Tibial nerve (tissue), 4 donors: ENCODE data around the gene NXPH2. TPM values are rescaled to one million over a fixed set of nuclear protein-coding genes. Genes with fewer than 3 reads are reported as not detected.

ENCODE experiments used
- DNase-seq, 2 donors: peaks; one replicate each; pipeline ENCODE4 v3.0.0-alpha.2; 2019; ENCODE audit warnings: low spot score in 2 of 2
- H3K27ac ChIP-seq, 4 donors: fragments of 200-600 bp; sonication (generic) in 3 of 4; one replicate each; pipeline ENCODE4 v1.5.1; 2017 to 2019; ENCODE audit warnings: mild to moderate bottlenecking in 1 of 4
- H3K27me3 ChIP-seq, 2 donors: fragments of 200-600 bp; sonication (generic) in 1 of 2; one replicate each; pipeline versions ENCODE4 v1.5.1 to v1.6.0; 2017 to 2019
- H3K36me3 ChIP-seq, 3 donors: fragments of 200-600 bp; sonication (generic); one replicate each; pipeline ENCODE4 v1.5.1; 2018 to 2019
- H3K4me1 ChIP-seq, 4 donors: fragments of 200-600 bp; sonication (generic) in 3 of 4; one replicate each; pipeline ENCODE4 v1.5.1; 2017 to 2019
- H3K4me3 ChIP-seq, 4 donors: fragments of 200-600 bp; sonication (generic) in 3 of 4; one replicate each; pipeline ENCODE4 v1.5.1; 2017 to 2019; ENCODE audit warnings: mild to moderate bottlenecking in 1 of 4, moderate library complexity in 1 of 4
- H3K9me3 ChIP-seq, 4 donors: fragments of 200-600 bp; sonication (generic) in 3 of 4; one replicate each; pipeline ENCODE4 v1.5.1; 2017 to 2019
- CTCF ChIP-seq, 5 experiments: fragments of 200-600 bp in 3 of 5; fragments of 450-650 bp in 2 of 5; sonication (generic) in 3 of 5; IDR thresholded peaks; one replicate each; pipeline ENCODE4 v1.5.1; 2016 to 2019; ENCODE audit warnings: antibody characterized with exemption in 5 of 5, mild to moderate bottlenecking in 3 of 5, moderate library complexity in 2 of 5
- EP300 ChIP-seq, 2 donors: sonication (generic); formaldehyde crosslinking; IDR thresholded peaks; one replicate each; pipeline ENCODE4 v1.6.1; 2017; ENCODE audit warnings: antibody characterized with exemption in 2 of 2, mild to moderate bottlenecking in 1 of 2
- POLR2A ChIP-seq, 2 donors: fragments of 450-650 bp; IDR thresholded peaks; one replicate each; pipeline ENCODE4 v1.6.1; 2017; ENCODE audit warnings: antibody characterized with exemption in 2 of 2, mild to moderate bottlenecking in 2 of 2, moderate library complexity in 2 of 2
- WGBS, 2 donors: methylation state at CpG; one replicate each; pipeline ENCODE4 v1.1.5; 2018; 5-methylcytosine and 5-hydroxymethylcytosine counted together
- total RNA-seq, 4 donors: library from RNA; depleted of rRNA; stranded (reverse); fragments of >200 nt; gene quantifications; one replicate each; pipeline ENCODE4 v1.1.0, GENCODE V29; 2016

Gene NXPH2
- total RNA-seq, 4 donors from 2014 or later, result not detected

- Histone ChIP-seq H3K4me3 (no peak overlapping the region), H3K27ac (no peak overlapping the region), H3K27me3 (no peaks in the 10 kb centered on the region), H3K4me1 (no peaks in the 10 kb centered on the region), H3K9me3 (peaks cover 0 to 12% (median 4%) of the 10 kb centered on the region in 4 donors), H3K36me3 (no peaks in the 10 kb centered on the region)
- no peak for DNase-seq
- no peak for TF ChIP-seq CTCF (IDR thresholded peaks at IDR 0.05)
- TF ChIP-seq POLR2A (IDR thresholded peaks at IDR 0.05), result no peak
- TF ChIP-seq EP300 (IDR thresholded peaks at IDR 0.05), result no peak
- 56 to 57% methylated on average over 2 of the region's 2 CpGs for WGBS, 2 donors
These were observed 150.0 kb downstream of the NXPH2 start for GRCh38 chr2:138630164-138630563.

- 96 to 100% methylated on average over 1 of the region's 1 CpG for WGBS, 2 donors
- H3K9me3 ChIP-seq, result no peaks in the 10 kb centered on the region
- TF ChIP-seq EP300 (IDR thresholded peaks at IDR 0.05), result no peak
- TF ChIP-seq POLR2A (IDR thresholded peaks at IDR 0.05), result no peak
- no peak for TF ChIP-seq CTCF (IDR thresholded peaks at IDR 0.05)
- no peak overlapping the region for H3K27ac ChIP-seq
- no peaks in the 10 kb centered on the region for H3K4me1 ChIP-seq
- no peak for DNase-seq
- H3K36me3 ChIP-seq, result no peaks in the 10 kb centered on the region
- H3K4me3 ChIP-seq, result no peak overlapping the region
- H3K27me3 ChIP-seq, result no peaks in the 10 kb centered on the region
These were observed 154.0 kb downstream of the NXPH2 start for GRCh38 chr2:138626148-138626547.

- Histone ChIP-seq H3K4me3 (no peak overlapping the region), H3K4me1 (no peaks in the 10 kb centered on the region), H3K27me3 (no peaks in the 10 kb centered on the region), H3K27ac (no peak overlapping the region), H3K9me3 (no peaks in the 10 kb centered on the region), H3K36me3 (no peaks in the 10 kb centered on the region)
- WGBS, 2 donors, result 59 to 64% methylated on average over 3 of the region's 3 CpGs
- DNase-seq, result no peak
- TF ChIP-seq CTCF (IDR thresholded peaks at IDR 0.05), result no peak
These were observed 157.6 kb downstream of the NXPH2 start for GRCh38 chr2:138622613-138623012.

- H3K36me3 ChIP-seq, result no peaks in the 10 kb centered on the region
- no peaks in the 10 kb centered on the region for H3K4me1 ChIP-seq
- no peak overlapping the region for H3K4me3 ChIP-seq
- H3K27ac ChIP-seq, result no peak overlapping the region
- TF ChIP-seq EP300 (IDR thresholded peaks at IDR 0.05) (no peak), CTCF (IDR thresholded peaks at IDR 0.05) (no peak), POLR2A (IDR thresholded peaks at IDR 0.05) (no peak)
- H3K9me3 ChIP-seq, result no peaks in the 10 kb centered on the region
- 68% methylated on average over 3 of the region's 3 CpGs for WGBS, 2 donors
- no peak for DNase-seq
- H3K27me3 ChIP-seq, result no peaks in the 10 kb centered on the region
These were observed 159.1 kb downstream of the NXPH2 start for GRCh38 chr2:138621139-138621538.

GRCh38 chr2:138620431-138620830 lies 159.8 kb downstream of the NXPH2 start:
- no peaks in the 10 kb centered on the region for H3K9me3 ChIP-seq

More at GRCh38 chr2:138620431-138620830, 159.8 kb downstream of the NXPH2 start:
- no peak for DNase-seq
- H3K4me3 ChIP-seq, result no peak overlapping the region
- H3K36me3 ChIP-seq, result no peaks in the 10 kb centered on the region
- no peak for TF ChIP-seq CTCF (IDR thresholded peaks at IDR 0.05)
- TF ChIP-seq POLR2A (IDR thresholded peaks at IDR 0.05), result no peak
- no peak for TF ChIP-seq EP300 (IDR thresholded peaks at IDR 0.05)
- WGBS, 2 donors, result 57% methylated on average over 2 of the region's 2 CpGs
- H3K27me3 ChIP-seq, result no peaks in the 10 kb centered on the region
- H3K4me1 ChIP-seq, result no peaks in the 10 kb centered on the region
- no peak overlapping the region for H3K27ac ChIP-seq
